Measurements from ENCODE around the gene SMIM14.

GRCh38 chr4:39613093-39613656 is 25.5 kb downstream of the SMIM14 start:
- TF ChIP-seq CTCF (IDR thresholded peaks at IDR 0.05 in 2 of 3, conservative IDR thresholded peaks at IDR 0.05 in 1 of 3; ENCODE audit: insufficient read depth in 2 of 3, low read depth in 1 of 3, low read length in 3 of 3): no peak
- no peak for TF ChIP-seq HDAC1 (IDR thresholded peaks at IDR 0.05)
- no peak for TF ChIP-seq ZBTB9 (CRISPR knock-in tag; IDR thresholded peaks at IDR 0.05)
- TF ChIP-seq POLR2AphosphoS2 (IDR thresholded peaks at IDR 0.05; ENCODE audit: low read length): no peak
- TF ChIP-seq ILF3 (IDR thresholded peaks at IDR 0.05; ENCODE audit: borderline replicate concordance): no peak
- TF ChIP-seq ZNF12 (CRISPR knock-in tag; IDR thresholded peaks at IDR 0.05): no peak
- no peak for TF ChIP-seq MXD1 (CRISPR knock-in tag; IDR thresholded peaks at IDR 0.05; ENCODE audit: borderline replicate concordance, poor library complexity, severe bottlenecking)
- no peak for TF ChIP-seq ZNF146 (CRISPR knock-in tag; IDR thresholded peaks at IDR 0.05; ENCODE audit: unreplicated experiment)
- no peak for TF ChIP-seq NCOA6 (IDR thresholded peaks at IDR 0.05)
- TF ChIP-seq ZNF384 (IDR thresholded peaks at IDR 0.05; ENCODE audit: low read depth, low read length): no peak

Data from K562 (cell line).